Panc1 (cell line): ENCODE data around the gene TMEM233.

Experiments
- CTCF ChIP-seq: fragments of 450-650 bp; IDR thresholded peaks from 2 replicates; pipeline ENCODE4 v1.5.1; 2017; ENCODE audit warnings: mild to moderate bottlenecking
- POLR2AphosphoS5 ChIP-seq: IDR thresholded peaks from 2 replicates; pipeline ENCODE4 v1.6.1; 2012; ENCODE audit warnings: mild to moderate bottlenecking, low read depth, low read length, moderate library complexity
- REST ChIP-seq, 2 experiments: IDR thresholded peaks; 2 replicates each; pipeline ENCODE4 v1.6.1; 2011 to 2012; ENCODE audit warnings: low read depth in 2 of 2, control low read depth in 1 of 2, low read length in 1 of 2, mild to moderate bottlenecking in 1 of 2, moderate library complexity in 1 of 2; ENCODE audit not compliant: insufficient read depth in 1 of 2
- SIN3A ChIP-seq: IDR thresholded peaks from 2 replicates; pipeline ENCODE4 v1.6.1; 2012; ENCODE audit warnings: low read depth, mild to moderate bottlenecking, low read length, moderate library complexity, borderline replicate concordance; ENCODE audit not compliant: insufficient read depth
- TCF7L2 ChIP-seq: IDR thresholded peaks from 2 replicates; pipeline ENCODE4 v1.6.1; 2011; ENCODE audit warnings: mild to moderate bottlenecking, low read depth, low read length, inconsistent platforms

GRCh38 chr12:119652665-119653064, 59.1 kb downstream of the TMEM233 start:
- no peak for TF ChIP-seq POLR2AphosphoS5
- TF ChIP-seq CTCF, result no peak
- TF ChIP-seq TCF7L2, result no peak
- TF ChIP-seq REST (IDR thresholded peaks at IDR 0.05; ENCODE audit: insufficient read depth in 1 of 2, low read depth in 2 of 2, low read length in 1 of 2), result no peak
- no peak for TF ChIP-seq SIN3A
